Stimulated activated CD4-positive, alpha-beta T cell treated with anti-CD3 and anti-CD28 coated beads, TNF-alpha, amount 100 ng/mL, for 4 hours (primary cell): Measurements from ENCODE around the gene EPN3.

ENCODE experiments used
- DNase-seq, 3 experiments: peaks; one replicate each; pipeline ENCODE4 v3.0.0-alpha.2; 2020; ENCODE audit warnings: low read depth in 3 of 3

EPN3 gene

GRCh38 chr17:50511058-50511457 is 21.5 kb upstream of the EPN3 start:
- no peak for DNase-seq

- DNase-seq: no peak
Observed at GRCh38 chr17:50513495-50513894, 19.0 kb upstream of the EPN3 start.

GRCh38 chr17:50514388-50514787 is 18.1 kb upstream of the EPN3 start:
- DNase-seq: no peak

- DNase-seq: no peak
Observed at GRCh38 chr17:50514936-50515702, 17.4 kb upstream of the EPN3 start.

GRCh38 chr17:50517011-50517410 is 15.5 kb upstream of the EPN3 start:
- DNase-seq: no peak

- DNase-seq: no peak
Observed at GRCh38 chr17:50517504-50518383, 14.8 kb upstream of the EPN3 start.

GRCh38 chr17:50518384-50519023 is 14.0 kb upstream of the EPN3 start:
- DNase-seq: no peak

GRCh38 chr17:50519141-50519834 is 13.2 kb upstream of the EPN3 start:
- DNase-seq: no peak

GRCh38 chr17:50520483-50520882 is 12.1 kb upstream of the EPN3 start:
- DNase-seq: no peak

- DNase-seq: no peak
Observed at GRCh38 chr17:50521514-50521913, 11.0 kb upstream of the EPN3 start.

GRCh38 chr17:50522766-50523165 is 9.8 kb upstream of the EPN3 start:
- no peak for DNase-seq

GRCh38 chr17:50523208-50523607 is 9.3 kb upstream of the EPN3 start:
- DNase-seq: no peak

GRCh38 chr17:50524838-50525237 is 7.7 kb upstream of the EPN3 start:
- no peak for DNase-seq

GRCh38 chr17:50527155-50527762 is 5.3 kb upstream of the EPN3 start:
- no peak for DNase-seq

- DNase-seq: no peak
Observed at GRCh38 chr17:50527949-50528474, 4.5 kb upstream of the EPN3 start.

GRCh38 chr17:50529849-50530248 is 2.7 kb upstream of the EPN3 start:
- DNase-seq: no peak

GRCh38 chr17:50531428-50532025 is 1.0 kb upstream of the EPN3 start:
- DNase-seq: no peak

- no peak for DNase-seq
Observed at GRCh38 chr17:50533185-50533584, 650 bp downstream of the EPN3 start.

- no peak for DNase-seq
Observed at GRCh38 chr17:50533720-50534148, 1.2 kb downstream of the EPN3 start.

GRCh38 chr17:50534222-50534978 is 1.9 kb downstream of the EPN3 start:
- no peak for DNase-seq
